Ammon's horn (tissue), 1 donor: ENCODE measurements around the gene ARFIP1.
"Not testable (repeated sequence)": the region's sequence is repeated elsewhere in the genome, so short reads cannot be mapped to it uniquely, and the experiment has no call there.

Experiments used
- DNase-seq: peaks from one replicate; pipeline ENCODE4 v3.0.0-alpha.2; 2016; ENCODE audit warnings: low spot score

The ARFIP1 gene

GRCh38 chr4:152843481-152844090, 63.8 kb downstream of the ARFIP1 start:
- no peak for DNase-seq

DNA sequence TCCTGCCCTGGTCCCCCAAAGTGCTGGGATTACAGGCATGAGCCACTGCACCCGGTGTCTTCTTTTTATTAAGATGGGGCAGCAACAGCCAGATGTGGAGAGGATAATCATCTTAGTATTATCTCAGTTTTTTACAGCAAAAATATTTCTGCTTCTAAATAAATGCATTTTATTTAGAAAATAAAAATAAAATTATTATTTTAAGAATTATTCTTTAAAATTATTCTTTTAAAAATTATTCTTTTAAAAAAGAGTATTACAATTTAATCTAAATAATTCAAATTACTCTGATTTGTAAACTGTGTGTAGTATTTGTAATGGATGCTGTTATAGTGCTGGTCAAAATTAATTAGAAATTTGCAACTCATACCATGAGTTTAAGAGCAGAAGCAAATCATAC, 67.6 kb downstream of the ARFIP1 start:
- DNase-seq: no peak

DNA sequence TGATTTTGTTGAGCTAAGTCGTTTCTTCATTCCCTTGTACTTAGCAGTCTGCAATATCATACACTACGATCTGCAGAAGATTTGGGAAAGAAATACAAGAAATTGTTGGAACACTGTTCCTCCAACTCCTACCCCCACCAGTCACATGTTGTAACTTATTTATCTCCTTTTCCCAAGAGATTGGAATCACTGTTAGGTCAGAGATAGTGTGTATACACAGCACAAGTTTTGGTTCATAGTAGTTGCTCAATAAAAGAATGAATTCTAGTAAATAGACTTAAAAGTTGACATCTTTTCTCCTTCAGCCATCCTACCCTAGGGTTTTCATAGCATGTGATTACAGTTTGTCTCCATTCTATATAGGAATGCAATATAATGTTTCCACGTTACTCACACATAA, 68.8 kb downstream of the ARFIP1 start:
- no peak for DNase-seq

DNA sequence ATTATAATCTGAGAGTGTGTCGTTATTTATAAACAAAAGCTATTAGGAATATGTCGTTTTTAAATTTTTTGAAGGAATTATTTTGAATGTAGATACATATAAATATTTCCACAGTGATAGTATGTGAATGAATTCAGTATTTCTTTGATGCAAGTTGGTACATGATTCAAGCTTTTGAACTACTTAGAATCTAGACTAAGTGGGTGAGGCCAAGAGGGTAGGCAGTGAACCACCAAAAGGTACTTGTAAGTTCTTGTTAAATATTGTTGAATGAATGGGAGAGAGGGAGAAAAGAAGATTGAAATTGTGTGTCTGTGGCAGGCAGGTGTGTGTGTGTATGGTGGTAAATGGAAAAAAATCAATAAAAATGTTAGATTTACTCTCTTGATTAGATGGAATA, 69.6 kb downstream of the ARFIP1 start:
- DNase-seq: no peak

- DNase-seq: peak; percentile 5
Observed at GRCh38 chr4:152850377-152850776, 70.6 kb downstream of the ARFIP1 start.

- DNase-seq: no peak
Observed at GRCh38 chr4:152851226-152851625, 71.5 kb downstream of the ARFIP1 start.

GRCh38 chr4:152853293-152853692, 73.5 kb downstream of the ARFIP1 start:
- no peak for DNase-seq

GRCh38 chr4:152854016-152854415, 74.3 kb downstream of the ARFIP1 start:
- DNase-seq: not testable (repeated sequence)

- DNase-seq: no peak
Observed at GRCh38 chr4:152856960-152857359, 77.2 kb downstream of the ARFIP1 start.

DNA sequence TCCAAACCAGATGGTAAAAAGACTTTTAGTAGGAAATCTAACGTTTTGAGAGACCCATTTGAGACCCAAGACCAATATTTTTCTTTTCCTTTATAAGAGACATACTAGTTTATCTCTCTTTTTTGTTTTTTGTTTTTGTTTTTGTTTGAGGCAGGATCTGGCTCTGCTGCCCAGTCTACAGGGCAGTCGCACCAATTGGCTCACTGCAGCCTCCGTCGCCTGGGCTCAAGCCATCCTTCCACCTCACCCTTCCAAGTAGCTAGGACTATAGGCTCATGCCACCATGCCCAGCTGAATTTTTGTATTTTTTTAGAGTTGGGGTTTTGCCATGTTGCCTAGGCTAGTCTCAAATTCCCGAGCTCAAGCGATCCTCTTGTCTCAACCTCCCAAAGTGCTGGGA, 79.2 kb downstream of the ARFIP1 start:
- DNase-seq: no peak

- DNase-seq: no peak
Observed at GRCh38 chr4:152860046-152860445, 80.3 kb downstream of the ARFIP1 start.

GRCh38 chr4:152862608-152863007, 82.9 kb downstream of the ARFIP1 start:
- no peak for DNase-seq

GRCh38 chr4:152864361-152864760, 84.6 kb downstream of the ARFIP1 start:
- no peak for DNase-seq

DNA sequence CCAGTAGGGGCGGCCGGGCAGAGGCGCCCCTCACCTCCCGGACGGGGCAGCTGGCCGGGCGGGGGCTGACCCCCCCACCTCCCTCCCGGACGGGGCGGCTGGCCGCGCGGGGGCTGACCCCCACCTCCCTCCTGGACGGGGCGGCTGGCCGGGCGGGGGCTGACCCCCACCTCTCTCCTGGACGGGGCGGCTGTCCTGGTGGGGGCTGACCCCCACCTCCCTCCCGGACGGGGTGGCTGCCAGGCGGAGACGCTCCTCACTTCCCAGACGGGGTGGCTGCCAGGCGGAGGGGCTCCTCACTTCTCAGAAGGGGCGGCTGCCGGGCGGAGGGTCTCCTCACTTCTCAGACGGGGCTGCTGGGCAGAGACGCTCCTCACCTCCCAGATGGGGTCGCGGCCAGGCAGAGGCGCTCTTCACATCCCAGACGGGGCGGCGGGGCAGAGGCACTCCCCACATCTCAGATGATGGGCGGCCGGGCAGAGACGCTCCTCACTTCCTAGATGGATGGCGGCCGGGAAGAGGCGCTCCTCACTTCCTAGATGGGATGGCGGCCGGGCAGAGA, 86.8 kb downstream of the ARFIP1 start:
- not testable (repeated sequence) for DNase-seq

GRCh38 chr4:152870606-152871005, 90.9 kb downstream of the ARFIP1 start:
- DNase-seq: no peak

DNA sequence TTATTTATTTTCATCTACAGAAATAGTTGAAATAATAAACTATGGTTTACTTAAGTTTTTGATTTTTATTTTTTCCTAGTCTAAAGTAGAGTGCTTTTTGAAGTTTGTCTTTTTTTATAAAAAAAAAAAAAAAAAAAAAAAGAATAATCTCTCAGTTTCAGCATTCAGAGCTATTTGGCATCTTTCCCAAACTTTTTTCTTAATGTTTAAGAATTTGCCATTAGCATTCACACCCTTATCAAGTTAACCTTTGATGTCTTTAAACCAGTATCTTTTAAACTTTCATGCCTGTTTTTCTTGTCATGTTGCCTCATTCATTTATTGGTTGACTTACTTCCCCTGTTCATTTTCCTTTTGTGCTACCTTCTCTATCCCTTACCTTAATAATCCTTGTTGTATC, 95.5 kb downstream of the ARFIP1 start:
- DNase-seq: no peak

- no peak for DNase-seq
Observed at GRCh38 chr4:152877868-152878267, 98.1 kb downstream of the ARFIP1 start.

- DNase-seq: no peak
Observed at GRCh38 chr4:152880263-152880662, 100.5 kb downstream of the ARFIP1 start.

DNA sequence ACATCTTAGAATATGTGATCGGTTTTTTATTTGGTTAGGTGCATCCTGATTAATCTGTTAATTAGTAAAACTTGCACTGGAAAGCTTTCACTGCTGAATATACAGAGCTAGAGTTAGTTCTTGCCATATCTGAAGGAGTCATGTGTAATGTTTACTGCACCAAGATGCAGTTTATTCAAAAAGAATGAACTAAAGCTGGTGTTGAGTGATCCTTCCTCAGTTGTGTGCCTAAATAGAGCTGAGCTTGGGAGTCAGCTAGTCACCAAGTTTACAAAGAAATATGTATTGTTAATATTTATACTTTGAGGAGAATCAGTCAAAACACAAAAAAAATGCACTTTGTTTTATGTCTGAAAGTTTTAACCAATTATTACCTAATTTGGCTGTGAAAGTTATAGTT, 102.2 kb downstream of the ARFIP1 start:
- DNase-seq: no peak

- no peak for DNase-seq
Observed at GRCh38 chr4:152885185-152885584, 105.4 kb downstream of the ARFIP1 start.

GRCh38 chr4:152886201-152886600, 106.4 kb downstream of the ARFIP1 start:
- DNase-seq: no peak

- no peak for DNase-seq
Observed at GRCh38 chr4:152887981-152888380, 108.2 kb downstream of the ARFIP1 start.

DNA sequence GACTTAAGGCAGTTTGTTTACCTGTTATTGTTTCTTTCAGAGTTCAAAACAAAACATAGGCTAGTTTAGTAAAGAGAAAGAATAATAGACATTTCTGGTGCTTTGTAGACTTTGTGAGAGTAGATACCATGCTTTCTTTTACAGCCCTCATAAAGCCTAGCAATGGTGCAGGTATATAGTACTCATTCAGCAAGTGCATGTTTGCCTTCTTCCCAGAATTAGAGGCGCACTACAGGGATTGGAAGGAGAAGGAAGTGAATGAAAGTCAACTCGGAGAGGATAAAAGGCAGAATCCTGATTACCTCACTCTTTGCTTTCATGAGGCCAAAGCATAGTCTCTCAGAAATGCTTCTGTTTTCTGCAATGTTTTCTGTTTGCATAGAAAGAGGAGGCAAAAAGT, 113.2 kb downstream of the ARFIP1 start:
- no peak for DNase-seq

DNA sequence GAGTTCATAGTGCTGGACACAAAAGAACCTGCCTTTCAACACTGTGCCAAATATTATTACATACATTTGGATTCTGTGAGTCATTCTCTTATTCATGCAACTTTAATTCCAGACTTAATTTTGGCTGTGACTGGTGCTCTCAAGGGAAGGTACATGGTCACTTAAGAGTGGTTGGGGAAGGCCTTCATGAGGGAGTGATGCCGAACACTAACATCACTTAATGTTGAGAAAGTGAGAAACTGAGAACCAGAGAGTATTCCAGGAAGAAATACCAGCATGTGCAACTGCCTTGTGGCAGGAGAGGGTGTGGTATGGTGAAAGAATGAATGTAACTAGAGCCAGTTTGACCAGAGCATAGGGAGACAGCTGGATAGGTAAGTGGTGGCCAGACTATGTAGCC, 114.9 kb downstream of the ARFIP1 start:
- DNase-seq: no peak
